NT2/D1 (cell line): ENCODE results near the gene NSF.
"Not testable (repeated sequence)": the region's sequence is repeated elsewhere in the genome, so short reads cannot be mapped to it uniquely, and the experiment has no call there.

Experiments used
- YY1 ChIP-seq: IDR thresholded peaks from 2 replicates; pipeline ENCODE4 v1.6.1; 2011; ENCODE audit not compliant: insufficient read length, insufficient read depth
- ZNF274 ChIP-seq: IDR thresholded peaks from 2 replicates; pipeline ENCODE4 v1.6.1; 2011; ENCODE audit warnings: mild to moderate bottlenecking, low read depth, low read length

DNA sequence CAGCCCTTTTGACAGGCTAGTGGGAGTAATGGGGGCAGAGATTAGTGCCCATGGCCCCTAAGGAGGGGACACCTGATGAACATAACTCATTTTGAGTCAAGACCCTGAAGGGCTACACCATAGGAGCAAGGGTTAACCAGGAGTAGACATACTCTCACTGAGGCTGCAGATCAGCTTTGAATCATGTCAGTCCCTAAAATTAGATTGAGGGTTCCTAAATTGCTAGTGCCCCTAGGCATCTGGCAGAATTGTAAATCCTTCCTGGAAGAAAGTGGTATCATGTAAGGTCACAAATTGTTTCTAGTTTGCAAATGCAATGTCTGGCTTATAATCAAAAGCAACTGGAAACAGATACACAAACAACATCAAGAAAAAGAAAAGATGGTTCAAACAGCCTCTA is 87.3 kb downstream of the NSF start:
- not testable (repeated sequence) for TF ChIP-seq ZNF274, YY1
